Stimulated activated CD8-positive, alpha-beta memory T cell treated with anti-CD3 and anti-CD28 coated beads, Interleukin-7, amount 100 ng/mL, for 4 hours (primary cell): ENCODE data around the gene PAPPA.

Source experiments
- DNase-seq, 2 donors: peaks; one replicate each; pipeline ENCODE4 v3.0.0-alpha.2; 2020; ENCODE audit warnings: low read depth in 2 of 2

Gene PAPPA

DNA sequence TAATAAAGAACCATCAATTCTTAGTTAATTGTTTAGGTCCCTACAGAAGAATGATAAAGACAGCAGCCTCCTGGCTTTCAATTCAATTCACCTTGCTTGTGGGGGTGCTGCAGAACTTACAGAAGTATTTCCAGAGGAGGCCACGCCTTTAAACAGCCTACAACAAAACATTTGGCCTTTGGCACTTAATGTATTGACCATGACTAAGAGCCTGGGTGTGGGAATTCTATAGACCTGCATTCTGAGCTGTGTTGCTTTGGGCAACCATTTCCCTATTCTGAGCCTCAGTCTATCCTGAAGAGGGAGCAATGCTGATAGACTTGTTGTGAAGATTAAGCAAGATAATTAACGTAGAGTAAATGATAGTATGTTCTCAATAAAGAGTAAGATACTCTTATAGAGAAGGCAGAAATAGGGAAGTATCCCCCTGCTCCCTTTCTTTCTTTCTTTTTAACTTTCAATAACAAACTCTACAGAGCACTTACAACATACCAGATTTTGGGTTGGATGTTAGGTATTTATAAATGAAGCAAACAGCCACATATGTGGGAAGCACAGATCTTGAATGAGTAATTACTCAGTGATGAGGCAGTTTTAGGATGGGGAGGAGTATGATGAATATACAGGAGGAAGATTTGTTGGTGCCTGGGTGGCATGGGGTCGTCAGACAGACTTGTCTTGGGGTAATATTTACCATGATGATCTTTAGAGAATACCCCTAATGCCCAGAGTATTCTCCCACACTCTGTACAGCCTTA lies 28.4 kb downstream of the PAPPA start:
- no peak for DNase-seq

DNA sequence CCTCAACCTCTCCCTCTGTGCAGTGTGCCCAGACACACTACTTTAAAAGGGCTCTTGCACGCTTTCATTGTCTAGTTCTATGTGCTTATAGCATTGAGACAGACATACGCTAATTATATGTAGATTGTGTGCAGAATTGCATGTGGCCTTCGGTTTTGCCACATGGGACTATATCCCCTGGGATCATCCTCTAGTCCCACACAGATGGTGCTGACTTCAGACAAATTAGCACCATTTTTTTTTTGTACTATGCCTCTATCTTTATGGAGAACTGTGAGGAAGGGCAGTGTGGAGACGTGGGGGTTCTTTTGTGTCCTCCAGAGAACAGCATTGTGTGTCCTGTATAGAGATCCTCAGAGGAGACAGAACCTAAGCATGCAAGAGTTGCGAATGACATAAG lies 29.3 kb downstream of the PAPPA start:
- no peak for DNase-seq

DNA sequence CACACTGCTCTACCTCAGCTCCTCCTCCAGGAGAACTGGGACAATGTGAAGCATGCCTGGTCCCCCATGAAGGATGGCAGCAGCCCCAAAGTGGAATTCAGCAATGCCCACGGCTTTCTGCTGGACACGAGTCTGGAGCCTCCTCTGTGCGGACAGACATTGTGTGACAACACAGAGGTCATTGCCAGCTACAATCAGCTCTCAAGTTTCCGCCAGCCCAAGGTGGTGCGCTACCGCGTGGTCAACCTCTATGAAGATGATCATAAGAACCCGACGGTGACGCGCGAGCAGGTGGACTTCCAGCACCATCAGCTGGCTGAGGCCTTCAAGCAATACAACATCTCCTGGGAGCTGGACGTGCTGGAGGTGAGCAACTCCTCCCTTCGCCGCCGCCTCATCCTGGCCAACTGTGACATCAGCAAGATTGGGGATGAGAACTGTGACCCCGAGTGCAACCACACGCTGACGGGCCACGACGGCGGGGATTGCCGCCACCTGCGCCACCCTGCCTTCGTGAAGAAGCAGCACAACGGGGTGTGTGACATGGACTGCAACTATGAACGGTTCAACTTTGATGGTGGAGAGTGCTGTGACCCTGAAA lies 34.1 kb downstream of the PAPPA start:
- no peak for DNase-seq

DNA sequence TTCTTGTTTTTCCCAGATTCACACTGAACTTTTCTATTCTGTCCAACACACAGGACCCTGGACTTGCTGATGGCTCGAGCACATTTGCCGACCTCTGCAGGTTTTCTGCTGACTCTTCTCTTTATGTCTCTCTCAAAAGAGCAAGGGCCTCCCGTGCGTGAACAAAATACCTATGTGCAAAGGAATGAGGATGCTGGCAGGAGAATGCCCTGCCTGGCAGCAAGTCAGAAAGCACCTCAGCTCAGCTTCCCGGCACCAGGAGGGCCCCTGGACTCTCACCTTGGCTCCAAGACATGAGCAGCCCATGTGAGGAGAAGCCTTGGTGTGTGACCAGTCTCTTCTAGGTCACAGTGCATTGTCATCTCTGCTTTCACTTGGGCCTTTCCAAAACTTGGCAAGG lies 36.1 kb downstream of the PAPPA start:
- no peak for DNase-seq

DNA sequence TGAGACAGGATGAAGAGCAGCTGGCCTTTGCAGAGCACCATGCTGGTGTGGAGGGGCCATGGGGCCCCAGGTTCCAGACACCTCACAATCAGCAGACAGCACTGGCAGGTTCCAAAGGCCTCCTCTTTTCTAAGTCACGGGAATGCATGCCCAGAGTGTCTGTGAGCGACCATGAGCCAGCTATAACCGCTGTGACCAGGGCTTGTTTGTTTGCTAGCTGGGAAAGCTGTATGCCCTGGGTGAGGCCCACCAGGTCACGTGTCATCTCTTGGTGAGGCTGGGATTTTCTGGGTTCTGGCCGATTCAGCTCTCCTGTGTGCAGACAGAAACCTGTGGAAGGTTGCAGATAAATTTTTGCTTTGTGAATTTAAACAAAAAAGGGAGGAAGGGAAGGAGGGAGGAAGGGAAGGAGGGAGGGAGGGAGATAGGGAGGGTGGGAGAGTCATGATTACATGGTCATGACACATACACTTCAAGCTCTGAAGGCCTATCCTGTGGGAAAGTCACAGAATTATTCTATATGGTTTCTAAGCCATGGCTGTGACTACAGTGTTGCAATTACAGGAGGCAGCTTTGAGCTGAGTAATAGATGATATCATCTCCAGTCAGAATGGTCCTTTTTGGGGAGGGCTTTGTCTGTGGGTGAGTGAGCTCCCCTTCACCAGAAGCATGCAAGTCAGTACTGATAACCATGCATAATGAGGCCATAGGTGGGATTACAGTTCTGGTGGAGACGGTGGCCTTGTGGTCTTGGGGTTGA lies 37.2 kb downstream of the PAPPA start:
- DNase-seq, result no peak

DNA sequence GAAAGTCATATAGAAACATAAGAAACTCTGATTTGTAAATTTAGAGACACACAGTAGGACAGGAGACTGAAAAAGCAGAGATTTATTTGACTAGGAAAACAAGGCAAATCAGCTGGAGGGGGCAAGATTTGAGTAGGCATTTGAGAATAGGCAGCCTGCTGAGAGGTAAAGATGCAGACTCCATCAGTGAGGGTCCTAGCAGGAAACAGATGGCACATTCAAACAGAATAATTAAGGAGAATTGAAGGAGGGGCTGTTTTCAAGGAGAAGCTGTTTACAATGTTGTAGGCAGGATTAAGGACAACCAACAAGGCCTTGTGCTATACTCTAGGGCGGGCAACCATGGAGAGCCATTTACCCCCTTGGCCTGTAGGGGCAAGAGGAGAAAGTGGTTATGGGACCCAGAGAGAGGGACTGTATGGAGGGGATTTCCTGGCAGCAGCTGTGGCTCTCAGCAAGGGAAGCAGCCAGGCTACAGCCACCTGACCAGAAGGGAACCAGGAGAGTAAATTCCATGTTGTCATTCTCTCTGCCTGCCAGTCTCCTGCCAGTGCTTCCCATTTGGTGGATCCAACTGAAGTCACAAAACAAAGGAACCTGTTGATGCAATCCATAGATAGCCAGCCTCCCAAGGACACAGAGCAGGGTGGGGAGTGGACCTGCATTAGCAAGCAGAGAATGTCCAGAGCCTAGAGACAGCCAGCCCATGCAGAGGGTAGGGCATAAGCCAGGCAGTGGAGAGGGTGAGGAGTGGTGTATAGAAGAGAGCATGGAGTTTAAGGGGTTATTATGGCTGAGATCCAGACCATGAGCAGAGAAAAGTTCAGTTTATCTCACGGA lies 38.2 kb downstream of the PAPPA start:
- DNase-seq, result no peak

DNA sequence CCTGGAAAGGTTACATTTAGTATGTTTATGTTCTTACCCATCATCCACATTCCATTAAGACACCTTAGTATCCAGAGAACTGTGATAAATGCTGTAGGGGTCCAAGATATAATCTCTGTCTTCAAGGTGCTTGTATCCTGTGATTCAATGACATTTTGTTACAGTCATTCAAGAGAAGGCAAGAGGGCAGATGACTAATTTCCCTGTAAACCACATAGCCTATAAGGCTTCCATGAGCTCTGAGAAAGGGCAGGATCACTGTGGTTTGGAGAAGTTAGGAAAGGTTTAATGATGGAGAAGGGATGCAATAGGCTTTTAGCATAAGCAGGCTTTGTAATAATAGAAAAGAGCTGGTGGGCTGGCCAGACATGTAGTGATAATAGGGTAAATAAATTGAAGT lies 40.0 kb downstream of the PAPPA start:
- DNase-seq, result no peak

DNA sequence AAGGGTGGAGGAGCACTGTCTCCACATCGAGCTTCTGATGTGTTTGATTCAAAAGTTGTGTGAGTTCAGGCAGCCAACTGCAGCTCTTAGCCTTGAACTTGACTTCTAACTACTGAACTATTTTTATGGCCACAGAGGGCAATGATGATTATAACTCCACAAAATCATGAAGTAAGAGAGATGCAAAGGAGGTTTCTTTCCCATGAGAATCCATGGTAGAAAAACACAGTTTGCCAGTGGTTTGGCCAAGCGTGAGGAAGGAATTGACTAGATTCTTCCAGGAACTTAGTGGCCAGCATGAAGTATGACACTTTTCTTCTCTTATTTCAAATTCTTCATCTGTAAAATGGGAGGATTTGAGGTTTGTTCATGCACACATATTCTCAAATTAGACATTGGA lies 43.2 kb downstream of the PAPPA start:
- no peak for DNase-seq

DNA sequence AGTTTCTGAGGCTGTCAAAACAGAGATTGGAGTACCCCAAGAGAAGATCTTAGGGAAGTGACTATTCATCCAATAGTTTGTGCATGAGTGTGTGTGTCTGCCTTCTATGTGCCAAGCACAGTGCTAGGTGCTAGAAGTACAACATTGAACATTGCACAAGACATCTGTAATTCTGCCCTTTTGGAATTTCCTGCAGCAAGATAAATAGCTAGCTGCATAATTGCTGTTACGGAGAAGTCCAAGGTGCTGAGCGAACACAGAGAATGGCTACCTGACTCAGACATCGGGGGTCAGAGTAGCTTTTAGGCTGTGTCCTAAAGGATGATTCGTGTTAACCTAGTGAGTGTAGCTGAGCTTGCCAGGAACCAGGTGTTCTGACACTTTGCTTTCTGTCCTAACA lies 44.8 kb downstream of the PAPPA start:
- no peak for DNase-seq

DNA sequence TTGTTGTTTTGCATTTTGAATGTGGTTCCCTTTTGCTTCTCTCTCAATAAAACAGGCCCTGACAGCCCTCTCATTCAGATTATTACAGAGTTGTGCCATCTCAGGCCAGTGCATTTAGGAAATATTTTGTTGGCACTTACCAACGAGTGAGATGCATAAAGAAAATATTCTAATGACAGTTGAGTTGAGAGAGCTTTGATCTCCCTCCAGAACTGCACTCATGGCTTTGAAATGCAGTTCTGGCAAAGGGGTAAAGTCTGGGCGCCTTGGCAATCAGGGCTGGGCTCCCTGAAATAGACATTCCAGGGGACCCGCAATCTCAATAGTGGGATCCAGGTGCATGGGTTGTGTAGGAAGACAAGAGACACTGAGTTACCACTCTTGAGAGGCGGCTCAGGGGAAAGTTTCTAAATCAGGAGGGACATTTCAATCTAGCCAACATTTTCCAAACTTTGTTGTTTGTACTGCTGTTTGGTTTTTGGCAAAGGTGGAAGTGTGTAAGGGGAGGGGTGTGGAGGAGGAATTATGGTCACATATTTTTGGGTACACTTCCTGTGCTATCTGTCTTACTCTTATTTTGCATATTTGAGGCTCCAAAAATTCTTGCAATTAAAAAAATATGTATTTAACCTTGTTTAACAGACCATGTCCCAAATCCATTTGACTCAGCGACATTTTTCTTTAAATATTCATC lies 48.8 kb downstream of the PAPPA start:
- no peak for DNase-seq

DNA sequence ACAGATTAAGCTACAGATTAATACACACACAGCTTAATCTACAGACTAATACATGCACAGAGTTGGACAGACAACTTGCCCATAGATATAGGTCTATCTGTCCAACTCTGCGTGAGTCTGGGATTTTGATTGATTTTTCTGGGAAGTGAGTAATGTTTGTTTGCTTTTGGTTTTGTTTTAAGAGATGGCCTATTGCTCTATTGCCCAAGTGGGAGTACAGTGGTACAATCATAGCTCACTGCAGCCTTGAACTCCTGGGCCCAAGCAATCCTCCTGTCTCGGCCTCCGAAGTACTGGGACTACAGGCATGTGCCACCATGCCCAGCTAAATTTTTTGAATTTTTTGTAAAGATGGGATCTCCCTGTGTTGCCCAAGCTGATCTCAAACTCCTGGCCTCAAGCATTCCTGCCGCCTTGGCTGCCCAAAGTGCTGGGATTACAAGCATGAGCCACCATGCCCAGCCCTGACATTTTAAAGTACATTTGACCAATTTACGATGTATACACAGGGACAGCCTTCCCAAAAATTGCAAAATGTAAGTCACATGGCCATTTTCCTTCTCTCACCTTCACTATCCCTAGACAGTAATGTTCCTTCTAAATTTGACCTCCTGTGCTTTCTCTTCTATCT lies 50.8 kb downstream of the PAPPA start:
- DNase-seq, result no peak

DNA sequence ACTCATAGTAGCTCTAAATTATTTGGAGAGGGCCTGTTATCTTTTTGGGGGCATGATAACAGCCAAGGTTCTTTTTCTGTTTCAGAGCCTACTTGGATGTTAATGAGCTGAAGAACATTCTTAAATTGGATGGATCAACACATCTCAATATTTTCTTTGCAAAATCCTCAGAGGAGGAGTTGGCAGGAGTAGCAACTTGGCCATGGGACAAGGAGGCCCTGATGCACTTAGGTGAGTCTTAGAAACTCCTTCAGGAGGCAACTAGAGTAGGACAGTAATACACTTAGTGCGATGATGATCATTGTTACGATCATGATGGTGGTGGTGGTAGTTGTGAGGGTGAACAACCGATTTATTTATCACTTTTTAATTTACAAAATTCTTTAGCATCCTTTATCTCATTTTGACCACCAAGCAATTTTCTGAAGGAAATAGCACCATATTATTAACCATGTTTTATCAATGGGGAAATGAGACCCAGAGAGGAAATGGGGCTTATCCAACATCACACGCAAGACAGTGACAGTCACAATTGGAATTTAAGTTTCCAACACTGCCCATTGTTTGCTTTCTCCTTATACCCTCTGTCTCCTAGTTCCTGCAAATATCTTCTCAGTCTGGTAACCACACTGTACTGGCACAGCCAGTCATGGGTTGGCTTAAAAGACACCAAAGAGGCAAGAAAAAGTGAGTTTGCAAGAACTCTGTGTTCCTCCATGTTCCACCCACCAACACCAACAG lies 54.0 kb downstream of the PAPPA start:
- no peak for DNase-seq

DNA sequence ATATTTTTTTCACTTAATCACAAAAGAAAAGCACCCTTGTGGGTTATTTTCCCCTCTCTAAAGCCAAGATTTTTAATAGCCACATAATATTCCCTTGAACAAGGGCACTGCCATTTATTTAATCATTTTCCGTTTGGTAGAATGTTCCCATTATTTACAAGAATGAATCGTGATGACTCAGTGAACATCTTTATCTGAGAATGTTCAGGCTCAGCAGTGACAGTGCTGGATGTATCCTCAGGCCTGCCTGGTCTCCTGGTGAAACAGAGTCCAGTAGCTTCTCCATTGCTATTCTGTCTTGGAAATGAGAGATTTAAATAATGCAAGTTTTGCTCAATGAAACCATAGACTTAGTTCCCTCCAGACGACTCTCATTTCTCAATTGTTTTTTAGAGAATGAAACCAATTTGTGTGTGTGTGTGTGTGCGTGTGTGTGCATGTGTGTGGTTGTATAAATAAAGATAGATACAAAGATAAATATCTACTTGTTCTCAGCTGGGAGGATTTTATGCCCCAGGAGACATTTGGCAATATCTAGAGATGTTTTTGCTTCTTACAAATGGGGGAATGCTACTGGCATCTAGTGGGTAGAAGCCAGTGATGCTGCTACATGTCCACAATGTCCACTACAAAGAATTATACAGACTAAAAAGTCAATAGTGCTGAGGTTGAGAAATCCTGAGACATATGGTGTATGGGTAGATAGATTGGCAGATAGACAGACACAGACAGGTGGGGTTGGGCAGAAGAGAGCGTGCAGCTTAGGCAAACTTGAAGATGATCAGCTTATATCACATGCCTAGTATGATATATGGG lies 55.0 kb downstream of the PAPPA start:
- DNase-seq, result no peak

DNA sequence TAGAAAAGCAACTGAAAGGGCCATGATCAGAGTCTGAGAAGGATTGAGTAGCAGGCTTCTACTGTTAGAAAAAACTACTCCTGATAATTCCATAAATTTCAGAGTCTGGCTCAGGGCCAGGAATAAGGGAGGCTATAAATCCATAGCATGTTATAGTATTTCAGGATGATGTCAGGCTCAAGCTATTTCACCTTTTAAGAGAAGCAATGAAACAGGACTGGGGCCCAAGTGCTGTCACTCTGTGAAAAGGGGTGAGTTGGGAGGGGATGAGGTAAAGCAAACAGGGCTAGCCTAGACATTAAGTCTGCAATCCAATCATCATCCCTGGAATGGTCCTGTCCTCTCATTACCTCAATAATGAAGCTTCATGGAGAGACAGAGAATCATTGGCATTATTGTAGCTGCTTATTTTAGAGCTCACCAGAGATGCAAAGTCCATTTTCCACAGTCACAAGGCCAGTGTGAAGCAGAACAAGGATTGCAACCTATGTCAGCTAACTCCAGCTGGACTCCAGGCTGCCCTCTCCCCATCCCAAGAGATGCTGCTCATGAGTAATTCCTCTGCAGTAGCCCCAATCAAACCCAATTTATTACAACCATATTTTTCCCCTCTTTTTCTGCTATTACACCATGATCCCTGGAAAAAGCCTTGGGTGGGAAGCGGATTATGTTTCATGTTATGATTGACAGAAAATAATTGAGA lies 56.0 kb downstream of the PAPPA start:
- no peak for DNase-seq

DNA sequence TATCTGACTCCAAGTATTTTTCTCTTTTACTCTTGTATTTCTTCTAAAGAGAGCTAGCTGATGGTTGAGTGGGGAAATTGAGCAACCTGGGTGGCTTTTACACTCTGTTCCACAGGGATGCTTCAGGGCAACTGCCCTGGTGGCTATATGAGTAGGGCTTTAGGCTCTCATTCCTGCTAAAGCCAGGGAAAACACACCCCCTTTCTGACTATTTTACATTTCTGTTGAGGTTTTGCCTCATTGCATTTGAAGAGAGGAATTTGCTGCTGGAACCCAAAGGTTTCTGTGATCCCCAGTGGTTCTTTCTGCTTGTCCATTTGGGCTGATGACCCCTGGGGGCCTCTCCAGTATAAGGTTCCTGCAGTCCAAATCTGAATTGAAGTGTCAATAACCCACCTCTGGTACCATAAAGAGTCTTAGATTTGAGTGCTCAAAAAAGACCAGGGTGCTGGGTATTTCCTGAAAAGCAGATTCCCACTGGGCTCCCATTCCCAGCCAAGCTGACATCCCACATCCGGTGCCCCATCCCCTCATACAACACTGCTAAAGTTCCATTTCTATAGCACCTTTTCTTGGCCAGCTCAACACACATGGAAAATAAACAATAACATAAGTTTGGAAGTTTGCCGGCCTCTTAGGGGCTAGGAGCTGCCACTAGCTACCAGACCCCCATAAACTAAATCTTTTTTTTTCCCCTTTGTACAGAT lies 59.5 kb downstream of the PAPPA start:
- no peak for DNase-seq

DNA sequence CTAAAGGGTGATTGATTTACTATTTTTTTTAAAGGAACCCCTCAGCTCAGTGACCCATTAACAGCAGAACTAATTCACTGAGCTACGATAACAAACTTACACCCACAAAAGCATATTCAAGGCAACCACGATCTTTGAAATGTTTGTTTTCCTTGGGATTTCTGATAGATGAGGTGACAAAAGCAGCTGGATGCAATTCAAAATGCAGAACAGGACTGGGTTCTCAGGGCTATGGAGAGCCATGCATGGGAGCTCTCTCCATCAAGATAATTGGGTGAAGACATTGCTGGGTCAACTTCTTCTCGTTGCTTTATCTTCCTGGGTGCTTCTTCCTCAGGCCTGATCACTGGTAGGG lies 60.1 kb downstream of the PAPPA start:
- DNase-seq, result no peak

DNA sequence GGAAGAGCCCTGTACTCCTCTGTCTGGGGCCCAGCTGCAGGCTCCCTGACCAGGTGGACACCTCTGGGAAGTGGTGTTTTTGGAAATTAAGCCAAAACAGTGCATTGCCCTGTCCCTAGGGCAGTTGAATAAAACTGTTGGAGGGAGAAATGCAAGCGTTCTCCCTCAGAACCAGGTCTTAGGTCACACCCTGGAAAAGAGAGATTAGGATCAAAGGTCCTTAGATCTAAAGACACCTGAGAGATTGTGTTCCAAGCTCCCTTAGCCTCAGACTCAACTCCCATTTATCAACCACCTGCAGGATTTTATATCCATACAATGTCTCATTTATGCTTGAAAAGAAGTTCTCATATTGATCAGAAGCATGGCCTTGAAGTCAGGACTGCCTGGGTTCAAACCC lies 64.8 kb downstream of the PAPPA start:
- DNase-seq, result no peak

DNA sequence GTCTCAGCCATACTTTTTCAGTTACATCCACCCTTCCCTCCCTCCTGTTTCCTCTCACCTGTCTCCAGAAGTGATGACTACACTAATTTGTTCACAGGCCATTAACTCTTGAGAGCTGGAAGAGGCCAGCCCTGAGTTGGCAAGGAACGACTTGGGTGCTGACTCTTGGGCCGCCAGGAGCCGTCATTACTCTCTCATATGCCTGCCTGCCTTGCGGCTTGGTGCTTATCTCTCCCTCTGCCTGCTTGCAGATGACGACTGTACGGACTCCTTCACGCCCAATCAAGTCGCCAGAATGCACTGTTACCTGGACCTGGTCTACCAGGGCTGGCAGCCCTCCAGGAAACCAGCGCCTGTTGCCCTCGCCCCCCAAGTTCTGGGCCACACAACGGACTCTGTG lies 66.1 kb downstream of the PAPPA start:
- no peak for DNase-seq
